MM.1S (cell line): ENCODE data around the gene CA10.

Experiments
- EZH2 ChIP-seq: fragments of 300-600 bp; sonication (generic); optimal IDR thresholded peaks from 2 replicates; pipeline ENCODE3; 2017; ENCODE audit warnings: low read depth, mild to moderate bottlenecking, antibody characterized with exemption, low read length, mixed read lengths
- TF ChIP-seq, protein P1 (sequence below): fragments of 300-600 bp; sonication (generic); IDR thresholded peaks from 2 replicates; pipeline ENCODE4 v1.5.1; 2016; ENCODE audit warnings: antibody characterized with exemption, low read length, mixed read lengths

DNA sequence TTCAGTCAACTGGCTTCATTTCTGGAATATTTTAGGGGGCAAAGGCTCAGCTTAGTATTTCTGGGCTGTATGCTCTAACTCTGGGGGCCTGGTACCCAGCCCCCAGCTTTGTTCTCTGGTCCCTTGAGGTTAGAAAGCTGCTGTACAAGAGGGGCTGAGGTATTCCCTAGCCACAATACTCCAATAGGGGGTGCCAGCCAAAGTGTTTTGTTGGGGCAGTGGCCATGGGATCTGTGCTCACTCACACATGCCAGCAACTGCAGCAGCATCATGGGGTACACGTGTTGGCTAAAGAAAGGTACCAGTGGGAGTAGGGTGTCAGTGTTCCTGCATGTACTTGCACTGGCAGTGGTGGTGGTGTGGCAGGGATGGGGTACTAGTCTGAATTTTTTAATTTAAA lies 257.3 kb downstream of the CA10 start:
- TF ChIP-seq, protein P1, sequence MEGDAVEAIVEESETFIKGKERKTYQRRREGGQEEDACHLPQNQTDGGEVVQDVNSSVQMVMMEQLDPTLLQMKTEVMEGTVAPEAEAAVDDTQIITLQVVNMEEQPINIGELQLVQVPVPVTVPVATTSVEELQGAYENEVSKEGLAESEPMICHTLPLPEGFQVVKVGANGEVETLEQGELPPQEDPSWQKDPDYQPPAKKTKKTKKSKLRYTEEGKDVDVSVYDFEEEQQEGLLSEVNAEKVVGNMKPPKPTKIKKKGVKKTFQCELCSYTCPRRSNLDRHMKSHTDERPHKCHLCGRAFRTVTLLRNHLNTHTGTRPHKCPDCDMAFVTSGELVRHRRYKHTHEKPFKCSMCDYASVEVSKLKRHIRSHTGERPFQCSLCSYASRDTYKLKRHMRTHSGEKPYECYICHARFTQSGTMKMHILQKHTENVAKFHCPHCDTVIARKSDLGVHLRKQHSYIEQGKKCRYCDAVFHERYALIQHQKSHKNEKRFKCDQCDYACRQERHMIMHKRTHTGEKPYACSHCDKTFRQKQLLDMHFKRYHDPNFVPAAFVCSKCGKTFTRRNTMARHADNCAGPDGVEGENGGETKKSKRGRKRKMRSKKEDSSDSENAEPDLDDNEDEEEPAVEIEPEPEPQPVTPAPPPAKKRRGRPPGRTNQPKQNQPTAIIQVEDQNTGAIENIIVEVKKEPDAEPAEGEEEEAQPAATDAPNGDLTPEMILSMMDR, result no peak
- no peak for TF ChIP-seq EZH2
